GM21360 (cell line): ENCODE measurements around the gene RFWD3.
A peak's percentile ranks its signal among the peaks of the same experiment; 100 is the strongest.
"Not testable (repeated sequence)": the region's sequence is repeated elsewhere in the genome, so short reads cannot be mapped to it uniquely, and the experiment has no call there.

Experiments used
- ATAC-seq: cut with Tn5 transposase; IDR thresholded peaks from one replicate; pipeline ENCODE4 v1.9.1; 2021; ENCODE audit warnings: mild to moderate bottlenecking, moderate library complexity; ENCODE audit not compliant: unreplicated experiment

RFWD3 gene

DNA sequence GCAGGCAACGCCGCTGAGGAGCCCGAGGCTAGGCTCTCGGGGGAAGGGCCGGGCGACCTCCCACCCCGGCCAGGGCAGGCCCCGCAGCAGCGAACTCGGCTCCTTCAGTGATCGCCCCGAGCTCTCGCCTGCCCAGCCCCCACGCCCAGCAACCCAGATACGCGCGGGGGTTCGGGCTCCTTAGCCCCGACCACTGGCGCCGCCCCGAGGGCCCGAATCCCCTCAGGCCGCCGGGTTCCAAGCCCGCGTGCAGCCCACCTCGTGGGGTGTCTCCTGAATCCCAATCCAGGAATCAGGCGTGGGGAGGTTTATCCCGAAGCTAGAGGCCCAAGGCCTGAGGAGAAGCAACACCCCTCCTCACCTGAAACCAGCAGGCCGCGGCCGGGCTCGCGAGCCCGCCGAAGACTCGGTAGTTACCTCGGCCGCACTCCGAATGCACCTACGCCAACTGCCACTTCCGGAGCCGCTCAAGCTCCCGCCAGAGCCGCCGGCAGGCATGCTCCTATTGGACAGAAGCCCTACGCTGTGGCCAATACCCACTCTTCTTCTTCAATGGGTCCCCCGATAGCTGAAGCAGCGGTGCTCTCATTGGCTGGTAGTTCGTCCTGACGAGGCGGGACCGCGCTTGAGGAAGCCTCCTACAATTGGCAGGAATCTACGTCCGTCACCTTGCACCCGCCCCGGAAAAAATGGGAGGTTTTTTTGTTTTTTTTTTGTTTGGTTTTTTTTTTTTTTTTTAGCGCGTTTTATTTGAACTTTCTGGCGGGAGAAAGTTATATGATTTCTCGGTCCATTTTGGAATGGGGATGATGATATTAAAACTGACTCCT, at the start of gene RFWD3:
Gene RFWD3, minus strand, starts transcription at position 453 of the 830 bp plus-strand sequence. CDS start 5,428 bp downstream, outside the sequence.
- peak; percentile 100 for ATAC-seq

GRCh38 chr16:74716355-74716754, 49.7 kb upstream of the RFWD3 start:
- ATAC-seq = no peak

- ATAC-seq = no peak
These were observed 47.2 kb upstream of the RFWD3 start for GRCh38 chr16:74713876-74714275.

- no peak for ATAC-seq
These were observed 46.6 kb upstream of the RFWD3 start for GRCh38 chr16:74713325-74713724.

- ATAC-seq = no peak
These were observed 45.3 kb upstream of the RFWD3 start for GRCh38 chr16:74711938-74712337.

DNA sequence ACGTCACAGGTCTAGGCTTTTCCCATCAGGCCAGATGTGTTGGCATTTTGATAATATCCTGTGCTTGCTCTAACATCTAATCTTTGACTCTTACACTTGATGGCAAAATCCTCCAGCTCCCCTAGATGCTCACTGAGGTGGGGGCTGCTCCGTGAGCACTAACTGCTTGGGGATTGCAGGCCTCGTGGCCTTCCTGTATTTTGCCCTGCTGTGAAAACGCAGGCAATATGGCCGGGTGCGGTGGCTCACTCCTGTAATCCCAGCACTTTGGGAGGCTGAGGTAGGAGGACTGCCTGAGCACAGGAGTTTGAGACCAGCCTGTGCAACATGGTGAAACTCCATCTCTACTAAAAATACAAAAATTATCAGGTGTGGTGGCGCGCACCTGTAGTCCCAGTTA, 43.7 kb upstream of the RFWD3 start:
- no peak for ATAC-seq

DNA sequence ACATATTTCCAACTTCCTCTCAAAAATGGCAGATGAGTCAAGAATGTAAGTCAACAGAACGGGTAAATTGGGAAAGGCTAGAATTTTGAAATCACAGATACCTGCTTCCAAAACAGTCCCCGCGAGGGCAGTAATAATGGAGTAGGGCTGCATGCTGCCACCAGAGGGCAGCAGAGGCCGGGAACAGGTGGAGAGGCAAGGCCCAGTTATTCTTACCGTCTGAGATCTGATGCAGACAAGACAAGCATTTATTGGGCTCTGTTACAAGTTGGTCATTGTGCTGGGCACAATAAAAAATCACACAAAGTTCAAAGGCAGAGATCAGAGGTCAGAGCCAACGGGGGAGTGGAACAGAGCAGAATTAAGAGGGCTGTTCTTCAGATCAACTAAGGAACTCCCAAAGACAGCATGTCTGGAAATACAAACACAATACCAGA, 42.8 kb upstream of the RFWD3 start:
- peak; percentile 85 for ATAC-seq

DNA sequence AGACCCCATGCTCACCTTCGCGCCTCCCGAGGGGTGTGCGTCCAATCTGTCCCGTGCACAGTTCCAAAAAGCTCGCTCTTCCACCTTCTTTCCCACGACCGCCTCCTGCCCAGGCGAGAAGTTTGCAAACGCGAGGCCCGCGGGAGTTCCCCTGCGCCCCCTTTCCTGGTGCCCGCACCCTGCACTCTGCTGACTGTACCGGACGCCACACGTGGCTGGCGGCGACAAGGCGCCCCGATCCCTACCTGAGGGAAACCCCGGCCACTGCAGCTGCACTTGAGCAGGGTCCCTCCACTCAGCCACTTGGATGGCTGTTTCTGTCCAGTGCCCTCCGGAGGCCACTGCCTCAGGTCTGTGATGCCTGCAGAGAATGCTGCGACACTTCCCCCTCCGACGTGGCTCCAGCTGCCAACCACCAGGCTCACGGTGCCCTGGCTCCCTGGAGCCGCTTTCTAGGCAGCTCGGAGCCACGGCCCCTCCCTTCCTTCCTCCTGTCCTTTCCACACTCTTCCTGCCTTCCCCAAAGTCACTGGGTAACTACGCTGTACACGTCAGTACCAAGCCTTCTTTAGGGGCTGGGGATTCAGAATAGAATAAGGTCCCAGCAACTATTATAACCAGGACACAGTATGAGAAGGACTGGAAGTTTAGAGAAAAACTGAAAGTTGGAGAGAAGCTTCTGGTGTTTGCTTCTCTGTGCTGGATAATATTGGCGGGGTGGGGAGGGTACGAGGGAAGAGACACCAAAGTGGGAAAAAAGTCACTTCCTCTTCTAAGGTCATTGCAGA, 34.0 kb upstream of the RFWD3 start, which contains the start of gene MLKL:
Gene MLKL, minus strand, starts transcription at position 425 of the 788 bp plus-strand sequence. CDS start 5,105 bp downstream, outside the sequence.
- peak; percentile 37 for ATAC-seq

DNA sequence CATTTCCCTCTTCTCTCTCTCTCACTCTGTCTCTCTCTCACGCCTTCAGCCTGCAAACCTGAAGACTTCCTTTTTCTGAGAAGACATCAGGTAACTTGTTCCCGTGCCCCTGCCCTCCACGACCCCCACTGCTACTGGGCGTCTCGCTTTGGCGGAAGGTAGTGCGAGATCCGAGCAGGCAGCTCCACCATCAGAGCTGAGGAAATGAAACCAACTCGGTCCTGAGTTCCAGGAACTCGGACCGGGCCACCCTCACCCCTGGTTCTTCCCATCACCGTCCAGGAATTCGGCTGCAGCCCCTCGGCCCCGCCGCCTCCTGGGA, 33.4 kb upstream of the RFWD3 start:
- ATAC-seq = no peak

DNA sequence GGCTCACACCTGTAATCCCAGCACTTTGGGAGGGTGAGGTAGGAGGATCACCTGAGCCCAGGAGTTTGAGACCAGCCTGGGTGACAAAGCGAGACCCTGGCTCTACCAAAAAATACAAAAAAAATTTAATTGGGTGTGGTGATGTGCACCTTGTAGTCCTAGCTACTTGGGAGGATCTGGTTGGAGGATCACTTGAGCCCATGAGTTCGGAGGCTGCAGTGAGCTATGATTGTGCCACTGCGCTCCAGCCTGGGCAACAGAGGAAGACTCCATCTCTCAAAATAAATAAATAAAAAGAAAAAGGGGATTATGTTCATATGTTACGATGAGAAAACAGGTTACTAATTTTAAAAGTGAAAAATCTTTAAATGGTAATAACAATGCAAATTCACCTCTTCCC, 33.0 kb upstream of the RFWD3 start:
- ATAC-seq = no peak

DNA sequence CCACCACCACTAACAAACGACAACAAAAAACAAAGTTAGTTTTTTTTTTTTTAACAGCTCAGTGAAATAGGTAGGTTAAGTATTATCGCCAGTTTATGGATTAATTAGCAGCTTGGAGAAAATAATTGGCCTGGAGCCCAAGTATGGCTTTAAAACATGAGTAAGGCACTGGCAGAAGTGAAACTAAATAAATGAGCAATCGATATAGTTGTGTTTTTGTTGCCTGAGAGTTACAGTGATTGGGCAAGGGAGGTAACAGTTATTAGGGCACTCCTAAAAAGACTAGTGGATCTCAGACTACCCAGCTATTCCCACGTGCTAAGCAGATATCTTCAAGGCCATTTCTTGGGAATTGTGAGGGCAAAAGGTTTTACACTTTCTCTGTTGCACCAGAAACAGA, 31.5 kb upstream of the RFWD3 start:
- no peak for ATAC-seq

DNA sequence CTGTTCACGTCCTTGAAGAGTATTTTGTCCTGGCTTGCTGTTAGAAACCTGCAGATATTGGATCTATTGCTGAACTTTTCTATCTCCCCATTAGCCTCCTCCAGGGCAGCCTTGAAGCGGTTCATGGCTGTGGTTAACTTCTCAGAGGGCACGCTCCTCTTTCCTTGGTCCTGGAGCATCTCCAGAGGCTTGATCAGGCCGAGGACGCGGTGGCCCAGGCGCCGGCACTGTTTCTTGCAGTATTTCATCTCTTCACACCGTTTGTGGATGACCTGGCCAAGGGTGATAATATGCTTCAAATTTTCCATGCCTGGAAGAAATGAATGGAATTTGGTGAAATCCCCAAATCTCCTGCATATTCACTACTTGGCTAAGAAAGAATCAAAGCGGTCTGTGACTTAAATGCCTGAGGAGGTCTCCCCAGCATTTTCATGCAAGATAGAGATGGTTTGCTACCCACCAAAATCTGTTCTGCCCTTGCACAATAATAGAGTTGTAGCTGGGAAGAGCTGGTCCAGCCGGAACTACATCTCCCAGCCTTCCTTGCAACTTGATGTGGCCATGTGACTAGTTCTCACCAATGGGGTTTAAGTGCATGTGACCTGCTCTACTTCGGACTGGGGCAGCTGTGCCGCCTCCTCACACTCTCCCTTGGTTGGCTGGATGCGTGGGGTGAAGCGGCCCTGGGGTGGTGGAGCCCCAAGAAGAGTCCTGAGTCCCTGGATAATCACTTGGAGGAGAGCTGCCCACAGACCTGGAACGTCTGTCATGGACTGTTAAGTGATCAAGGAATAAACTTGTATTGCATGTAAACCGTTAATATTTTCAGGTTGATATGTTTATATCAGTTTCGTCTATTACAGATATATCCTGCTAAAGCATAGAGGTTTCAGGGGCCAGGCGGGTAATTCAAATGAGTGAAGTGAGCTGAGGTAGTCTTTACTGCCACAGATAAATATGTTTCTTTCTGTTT, 29.1 kb upstream of the RFWD3 start:
- peak; percentile 89 for ATAC-seq

GRCh38 chr16:74691093-74691855, 24.6 kb upstream of the RFWD3 start:
- no peak for ATAC-seq

DNA sequence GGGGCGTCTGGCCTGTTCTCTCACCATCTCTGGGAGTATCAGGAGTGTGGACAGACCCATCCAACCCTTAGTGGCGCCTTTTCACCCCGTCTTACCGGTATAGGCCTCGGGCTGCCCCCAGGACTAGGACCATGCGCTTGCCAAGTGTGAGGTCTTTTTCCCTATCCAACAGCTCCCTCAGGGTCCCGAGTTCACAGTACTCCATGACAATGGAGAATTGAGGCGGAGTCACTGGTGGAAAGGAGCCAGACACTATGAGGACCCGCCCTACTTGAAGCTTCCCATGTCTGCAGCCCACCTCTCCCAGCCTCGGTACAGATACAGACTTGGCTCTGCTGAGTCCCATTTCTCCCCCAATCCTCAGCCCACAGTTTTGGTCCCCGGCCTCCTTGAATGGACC, 15.9 kb upstream of the RFWD3 start:
- ATAC-seq = no peak

- no peak for ATAC-seq
These were observed 14.0 kb upstream of the RFWD3 start for GRCh38 chr16:74680681-74681080.

DNA sequence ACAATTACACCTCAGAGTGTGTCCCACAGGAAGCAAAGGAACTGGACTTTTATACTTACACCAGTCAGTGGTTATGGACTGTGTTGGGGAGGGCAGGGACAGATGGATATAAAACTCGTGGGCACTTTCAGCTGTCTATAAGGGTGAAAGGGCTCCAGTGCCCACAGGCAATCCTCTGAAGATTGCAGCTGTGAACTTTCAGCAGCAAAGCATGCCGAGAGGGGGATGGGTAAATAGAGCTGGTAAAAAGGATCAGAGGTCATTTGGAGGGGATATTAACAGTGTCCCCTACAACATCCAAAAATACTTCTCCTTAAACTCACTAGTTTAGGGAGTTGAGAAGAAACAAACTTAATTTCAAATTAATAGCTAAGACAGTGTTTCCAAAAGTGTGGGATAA, 13.3 kb upstream of the RFWD3 start:
- ATAC-seq = no peak

GRCh38 chr16:74677868-74678267, 11.2 kb upstream of the RFWD3 start:
- ATAC-seq = no peak

GRCh38 chr16:74673876-74674275, 7.2 kb upstream of the RFWD3 start:
- ATAC-seq = no peak

DNA sequence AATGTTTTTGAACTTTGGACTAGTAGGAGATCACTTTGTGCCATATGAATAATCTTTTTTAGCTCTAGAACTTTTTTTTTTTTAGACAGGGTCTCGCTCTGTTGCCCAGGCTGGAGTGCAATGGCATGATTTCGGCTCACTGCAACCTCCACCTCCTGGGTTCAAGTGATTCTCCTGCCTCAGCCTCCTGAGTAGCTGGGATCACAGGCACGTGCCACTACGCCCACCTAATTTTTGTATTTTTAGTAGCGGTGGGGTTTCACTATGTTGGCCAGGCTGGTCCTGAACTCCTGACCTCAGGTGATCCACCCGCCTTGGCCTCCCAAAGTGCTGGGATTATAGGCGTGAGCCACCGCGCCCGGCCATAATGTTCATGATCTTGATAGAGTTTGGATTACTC, 2.2 kb upstream of the RFWD3 start:
- ATAC-seq = not testable (repeated sequence)

DNA sequence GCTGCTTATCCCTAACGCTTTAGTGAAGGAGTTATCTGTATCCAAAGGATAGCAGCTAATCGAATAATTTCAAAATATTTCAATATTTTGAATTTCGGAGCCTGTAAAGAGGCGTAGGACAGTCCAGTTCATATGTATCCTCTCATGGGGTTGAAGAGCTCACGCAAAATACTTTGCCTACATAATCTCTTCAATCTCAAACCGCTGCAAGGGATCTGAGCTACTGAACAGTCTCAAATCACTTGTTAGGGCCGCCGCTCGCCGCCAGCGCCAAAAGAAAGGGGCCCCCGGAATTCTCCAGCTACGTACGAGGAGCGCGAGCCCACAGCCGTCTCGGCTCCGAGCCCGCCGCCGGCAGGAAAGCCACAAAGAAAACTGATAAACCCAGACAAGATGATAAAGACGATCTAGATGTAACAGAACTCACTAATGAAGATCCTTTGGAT, 601 bp upstream of the RFWD3 start:
- ATAC-seq = peak; percentile 6
